22Rv1 (cell line): ENCODE measurements around the gene AVPI1.

ENCODE experiments used
- CTCF ChIP-seq: fragments of 450-650 bp; IDR thresholded peaks from 2 replicates; pipeline ENCODE4 v1.5.1; 2017; ENCODE audit warnings: mild to moderate bottlenecking
- ZFX ChIP-seq: fragments of 450-650 bp; IDR thresholded peaks from 2 replicates; pipeline ENCODE4 v1.6.1; 2017; ENCODE audit warnings: antibody characterized with exemption, borderline replicate concordance

- no peak for TF ChIP-seq CTCF
- no peak for TF ChIP-seq ZFX
Measured at GRCh38 chr10:97733256-97733655, 46.2 kb upstream of the AVPI1 start.
